HAP-1 (cell line): ENCODE results near the gene SLC9A7.
A peak's percentile ranks its signal among the peaks of the same experiment; 100 is the strongest.

ENCODE experiments used
- DNase-seq, 2 experiments: peaks; one replicate each; pipeline ENCODE4 v3.0.0-alpha.2; 2016 to 2020; ENCODE audit warnings: low spot score in 2 of 2
- H3K27me3 ChIP-seq: fragments of 250-450 bp; sonication (Bioruptor Pico); 2 replicates; pipeline ENCODE4 v1.5.1; 2020; ENCODE audit warnings: low read depth, mild to moderate bottlenecking, moderate library complexity
- H3K36me3 ChIP-seq: fragments of 250-450 bp; sonication (Bioruptor Pico); replicated peaks from 2 replicates; pipeline ENCODE4 v1.5.1; 2020; ENCODE audit warnings: mild to moderate bottlenecking
- H3K4me1 ChIP-seq: fragments of 250-450 bp; sonication (Bioruptor Pico); 2 replicates; pipeline ENCODE4 v1.5.1; 2020; ENCODE audit warnings: mild to moderate bottlenecking
- H3K4me3 ChIP-seq: fragments of 250-450 bp; sonication (Bioruptor Pico); 2 replicates; pipeline ENCODE4 v1.5.1; 2020; ENCODE audit warnings: mild to moderate bottlenecking, moderate library complexity
- H3K9me3 ChIP-seq: fragments of 250-450 bp; sonication (Bioruptor Pico); 2 replicates; pipeline ENCODE4 v1.5.1; 2020; ENCODE audit warnings: mild to moderate bottlenecking, moderate library complexity
- in situ Hi-C: fragments of 300-500 bp; cut with MboI; formaldehyde crosslinking; loops from 3 replicates; pipeline ENCODE4 v1.14.3; 2020; ENCODE audit warnings: low sequenced_read_pairs, inconsistent platforms, mixed read lengths

Gene SLC9A7

DNA sequence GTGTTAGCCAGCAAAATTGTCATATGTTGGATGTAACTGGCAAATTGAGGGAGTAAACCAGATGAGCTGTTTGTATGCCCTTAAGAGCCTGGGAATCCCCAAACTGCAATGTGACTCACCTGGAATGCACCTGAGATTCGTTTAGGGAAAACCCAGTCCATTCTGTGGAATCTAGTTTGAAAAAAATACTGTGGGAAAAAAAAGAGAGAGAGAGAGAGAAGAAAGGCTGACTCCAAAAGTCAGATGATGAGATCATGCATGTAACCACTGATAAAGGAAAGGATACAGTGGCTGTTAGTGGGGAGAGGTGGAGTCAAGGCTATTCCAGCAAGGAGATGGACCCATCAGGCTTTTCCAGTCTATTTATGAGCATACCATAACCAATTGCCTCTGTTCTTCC, 48.5 kb downstream of the SLC9A7 start:
- peaks cover 3% of the 10 kb centered on the region; the same call in 1 of the 2 replicates for H3K4me1 ChIP-seq
- H3K9me3 ChIP-seq: no peaks in the 10 kb centered on the region
- H3K36me3 ChIP-seq: no peaks in the 10 kb centered on the region
- in situ Hi-C loops: no loop called here
- no peaks in the 10 kb centered on the region for H3K27me3 ChIP-seq
- no peak overlapping the region for H3K4me3 ChIP-seq
- DNase-seq: no peak

DNA sequence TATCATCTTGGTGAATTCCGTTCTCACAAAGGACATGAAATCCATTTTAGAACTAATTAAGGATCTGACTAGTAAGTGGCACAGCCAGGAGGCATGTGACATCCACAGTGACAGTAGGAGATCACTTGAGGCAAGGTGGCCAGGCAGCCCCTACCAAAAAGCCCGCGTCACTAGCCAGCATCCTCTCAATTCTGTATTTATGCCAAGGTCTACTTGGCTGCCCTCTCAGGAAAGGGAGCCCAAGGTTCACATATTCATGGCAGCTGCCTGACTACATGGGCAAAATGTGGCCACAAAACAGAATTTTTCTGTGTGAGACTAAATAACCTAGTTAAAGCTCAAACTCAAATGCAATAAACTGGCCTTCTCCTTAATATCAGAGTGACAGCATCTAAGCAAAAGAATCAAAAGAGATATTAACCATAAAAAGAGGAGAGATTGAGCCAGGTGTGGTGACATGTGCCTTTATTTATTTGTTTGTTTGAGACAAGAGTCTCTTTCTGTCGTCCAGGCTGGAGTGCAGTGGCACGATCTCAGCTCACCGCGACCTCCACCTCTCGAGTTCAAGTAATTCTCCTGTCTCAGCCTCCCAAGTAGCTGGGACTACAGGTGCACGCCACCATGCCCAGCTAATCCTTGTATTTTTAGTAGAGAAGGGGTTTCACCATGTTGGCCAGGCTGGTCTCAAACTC, 51.5 kb downstream of the SLC9A7 start:
- Histone ChIP-seq H3K4me3 (no peak overlapping the region), H3K36me3 (no peaks in the 10 kb centered on the region), H3K4me1 (0 out of 2 replicates have a peak, but pooled peaks cover 2% of the 10 kb centered on the region), H3K9me3 (no peaks in the 10 kb centered on the region), H3K27me3 (no peaks in the 10 kb centered on the region)
- DNase-seq: no peak
- in situ Hi-C loops: no loop called here

DNA sequence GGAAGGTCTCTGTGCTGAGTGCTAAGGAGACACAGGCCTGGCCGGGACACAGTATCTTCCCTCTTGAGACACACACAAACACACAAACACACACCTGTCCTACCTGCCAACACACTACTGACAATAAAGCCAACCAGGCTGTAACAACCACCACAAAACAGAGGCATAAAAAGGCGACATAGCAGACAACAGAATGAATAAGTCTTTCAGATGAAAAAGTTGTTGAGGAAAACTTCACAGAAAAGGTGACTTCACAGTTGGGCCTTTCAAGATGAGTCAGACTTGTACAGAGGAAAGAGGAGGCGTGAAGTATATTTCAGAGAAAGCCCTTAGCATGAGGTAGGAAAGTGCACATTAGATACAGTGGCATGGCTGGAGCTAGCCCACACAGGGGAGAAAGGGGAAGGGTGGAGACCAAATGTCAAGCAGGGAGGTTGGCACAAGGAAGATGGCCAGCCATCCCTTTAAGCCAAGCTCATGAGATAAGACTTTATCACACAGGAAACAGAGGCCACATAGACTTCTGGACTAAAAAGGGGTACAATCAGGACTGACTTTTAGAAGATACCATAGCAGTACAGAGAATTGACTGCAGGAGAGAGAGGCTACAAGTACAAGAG, 54.0 kb downstream of the SLC9A7 start:
- Histone ChIP-seq H3K27me3 (no peaks in the 10 kb centered on the region), H3K9me3 (no peaks in the 10 kb centered on the region), H3K36me3 (no peaks in the 10 kb centered on the region), H3K4me3 (no peak overlapping the region), H3K4me1 (0 out of 2 replicates have a peak, but pooled peaks cover 2% of the 10 kb centered on the region)
- DNase-seq: no peak
- in situ Hi-C loops: no loop called here

DNA sequence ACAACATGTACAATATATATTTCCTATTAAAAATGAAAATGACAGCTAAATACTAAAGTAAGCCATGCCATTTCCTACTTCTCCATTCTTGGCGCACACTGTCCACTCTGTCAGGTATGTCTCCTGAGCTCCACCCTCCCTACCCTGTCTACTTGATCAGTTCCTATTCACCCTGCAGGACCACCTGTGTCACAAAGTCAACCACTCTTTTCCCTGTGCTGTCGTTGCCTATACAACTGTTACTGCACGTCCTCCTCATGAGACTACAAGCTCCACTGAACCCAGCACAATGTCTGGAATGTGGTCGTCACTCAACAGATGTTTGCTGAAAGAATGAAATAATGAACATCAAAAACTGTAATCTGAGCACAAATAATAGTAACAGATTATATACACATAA, 54.9 kb downstream of the SLC9A7 start:
- Histone ChIP-seq H3K9me3 (no peaks in the 10 kb centered on the region), H3K36me3 (no peaks in the 10 kb centered on the region), H3K4me1 (0 out of 2 replicates have a peak, but pooled peaks cover 2% of the 10 kb centered on the region), H3K4me3 (no peak overlapping the region), H3K27me3 (no peaks in the 10 kb centered on the region)
- in situ Hi-C loops: no loop called here
- DNase-seq: no peak

DNA sequence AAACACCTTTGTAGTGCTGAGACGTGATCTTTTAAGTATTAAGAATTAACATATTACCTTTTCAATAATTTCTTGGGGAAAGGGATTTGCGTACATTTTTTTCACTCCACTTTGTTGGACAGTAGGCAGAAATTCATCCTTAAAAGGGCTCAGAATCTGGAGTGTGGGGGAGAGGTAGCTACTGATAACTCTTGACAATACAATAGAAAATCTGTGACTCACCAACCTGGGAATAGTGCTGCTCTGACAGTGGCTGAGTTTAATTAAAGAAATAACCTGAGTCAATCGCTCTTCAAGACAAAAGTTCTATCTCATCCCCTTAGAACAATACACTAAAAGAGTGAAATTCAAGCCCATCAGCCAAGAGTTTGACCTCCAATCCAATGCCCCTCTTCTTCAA, 60.2 kb downstream of the SLC9A7 start:
- H3K9me3 ChIP-seq: no peaks in the 10 kb centered on the region
- DNase-seq: no peak
- H3K36me3 ChIP-seq: no peaks in the 10 kb centered on the region
- H3K4me3 ChIP-seq: no peak overlapping the region
- in situ Hi-C loops: no loop called here
- H3K27me3 ChIP-seq: no peaks in the 10 kb centered on the region
- no peaks in the 10 kb centered on the region for H3K4me1 ChIP-seq

DNA sequence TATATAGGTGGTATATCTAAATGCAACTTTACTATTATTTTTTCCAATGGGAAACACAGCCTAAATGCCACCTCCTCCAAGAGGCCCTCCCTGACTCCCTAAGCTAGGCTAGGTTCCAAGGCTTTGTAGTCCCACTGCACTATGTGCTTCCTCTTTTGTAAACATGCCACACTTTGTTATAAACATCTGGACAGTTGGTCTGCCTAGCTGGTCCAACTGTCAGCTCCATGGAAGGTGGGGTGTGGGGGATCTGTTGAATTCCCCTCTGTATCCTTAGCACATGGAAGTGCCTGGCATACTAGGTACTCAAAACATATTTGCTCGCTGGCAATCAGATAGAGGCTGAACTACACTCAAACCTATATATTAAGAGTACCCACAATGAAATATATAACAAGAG, 63.4 kb downstream of the SLC9A7 start:
- no peak for DNase-seq
- Histone ChIP-seq H3K36me3 (no peaks in the 10 kb centered on the region), H3K4me3 (no peak overlapping the region), H3K27me3 (no peaks in the 10 kb centered on the region), H3K4me1 (no peaks in the 10 kb centered on the region; the same call in 1 of the 2 replicates), H3K9me3 (no peaks in the 10 kb centered on the region)
- in situ Hi-C loops: no loop called here

DNA sequence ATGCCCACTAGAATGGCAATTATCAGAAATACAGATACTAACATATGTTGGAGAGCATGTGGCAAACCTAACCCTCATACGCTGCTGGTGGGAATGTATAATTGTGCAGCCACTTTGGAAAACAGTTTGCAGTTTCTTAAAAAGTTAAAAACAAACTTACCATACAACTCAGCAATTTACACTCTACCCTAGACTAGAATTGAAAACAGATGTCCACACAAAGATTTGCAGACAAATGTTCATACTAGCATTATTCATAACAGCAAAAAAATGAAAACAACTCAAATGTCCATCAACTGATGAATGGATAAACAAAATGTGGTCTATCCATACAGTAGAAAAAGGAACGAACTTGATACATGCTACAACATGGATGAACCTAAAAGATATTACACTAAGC, 64.4 kb downstream of the SLC9A7 start:
- H3K36me3 ChIP-seq: no peaks in the 10 kb centered on the region
- no peaks in the 10 kb centered on the region; the same call in 1 of the 2 replicates for H3K4me1 ChIP-seq
- H3K4me3 ChIP-seq: no peak overlapping the region
- no peaks in the 10 kb centered on the region for H3K9me3 ChIP-seq
- in situ Hi-C loops: no loop called here
- DNase-seq: no peak
- no peaks in the 10 kb centered on the region for H3K27me3 ChIP-seq

DNA sequence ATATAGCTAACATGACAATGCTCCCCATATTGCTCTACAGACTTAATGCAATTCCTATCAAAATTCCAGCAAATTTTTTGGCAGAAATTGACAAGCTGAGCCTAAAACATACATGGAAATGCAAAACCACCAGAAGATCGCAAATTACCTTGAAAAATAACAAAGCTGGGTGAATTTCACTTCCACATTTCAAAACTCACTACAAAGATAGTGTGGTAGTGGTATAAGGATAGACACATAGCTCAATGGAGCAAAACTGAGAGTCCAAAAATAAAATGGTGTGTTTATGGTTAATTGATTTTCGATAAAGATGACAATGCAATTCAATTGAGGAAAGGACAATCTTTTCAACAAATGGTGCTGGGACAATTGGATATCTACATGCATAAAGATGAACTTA, 65.8 kb downstream of the SLC9A7 start:
- H3K4me3 ChIP-seq: no peak overlapping the region
- no peaks in the 10 kb centered on the region for H3K9me3 ChIP-seq
- no peak for DNase-seq
- no peaks in the 10 kb centered on the region for H3K27me3 ChIP-seq
- in situ Hi-C loops: no loop called here
- no peaks in the 10 kb centered on the region for H3K36me3 ChIP-seq
- H3K4me1 ChIP-seq: no peaks in the 10 kb centered on the region; the same call in 1 of the 2 replicates

DNA sequence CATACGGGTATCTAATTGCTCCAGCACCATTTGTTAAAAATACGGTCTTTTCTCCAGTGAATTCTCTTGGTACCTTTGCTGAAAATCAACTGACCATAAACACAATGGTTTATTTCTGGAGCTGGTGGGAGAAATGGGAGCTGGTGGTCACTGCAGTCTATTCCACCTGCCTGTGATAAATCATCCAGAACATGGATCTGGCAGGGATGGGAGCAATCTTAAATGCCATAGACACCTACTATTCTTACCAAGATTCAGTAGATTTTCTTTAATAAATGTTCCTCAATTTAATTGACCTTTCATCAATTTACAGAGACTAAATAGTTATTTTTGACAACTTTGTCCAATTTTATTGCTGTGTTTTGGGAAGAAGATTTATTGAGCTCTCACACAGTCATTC, 68.1 kb downstream of the SLC9A7 start:
- Histone ChIP-seq H3K9me3 (no peaks in the 10 kb centered on the region), H3K36me3 (no peaks in the 10 kb centered on the region; the same call in 1 of the 2 replicates), H3K4me1 (no peaks in the 10 kb centered on the region; the same call in 1 of the 2 replicates), H3K4me3 (no peak overlapping the region), H3K27me3 (no peaks in the 10 kb centered on the region)
- in situ Hi-C loops: no loop called here
- no peak for DNase-seq

DNA sequence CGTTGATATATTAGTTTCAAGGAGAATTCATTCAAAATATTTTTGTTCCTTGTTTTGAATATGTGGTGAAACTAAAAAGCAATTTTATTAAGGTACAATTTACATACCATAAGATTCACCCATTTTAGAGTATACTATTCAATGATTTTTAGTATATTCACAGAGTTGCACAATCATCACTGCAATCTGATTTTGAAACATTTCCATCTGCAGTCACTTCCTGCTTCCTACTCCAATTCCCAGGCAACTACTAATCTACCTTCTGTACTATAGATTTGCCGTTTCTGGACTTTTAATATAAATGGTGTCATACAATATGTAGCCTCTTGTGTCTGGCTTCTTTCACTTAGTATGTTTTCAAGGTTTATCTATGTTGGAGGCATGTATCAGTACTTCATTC, 71.3 kb downstream of the SLC9A7 start:
- Histone ChIP-seq H3K4me1 (no peaks in the 10 kb centered on the region; the same call in 1 of the 2 replicates), H3K4me3 (no peak overlapping the region), H3K9me3 (no peaks in the 10 kb centered on the region), H3K36me3 (no peaks in the 10 kb centered on the region; the same call in 1 of the 2 replicates), H3K27me3 (no peaks in the 10 kb centered on the region)
- in situ Hi-C loops: loop anchor here (10.0 kb wide), 1 partner anchor 133 kb away; no protein-coding TSS in a partner anchor
- DNase-seq: no peak

DNA sequence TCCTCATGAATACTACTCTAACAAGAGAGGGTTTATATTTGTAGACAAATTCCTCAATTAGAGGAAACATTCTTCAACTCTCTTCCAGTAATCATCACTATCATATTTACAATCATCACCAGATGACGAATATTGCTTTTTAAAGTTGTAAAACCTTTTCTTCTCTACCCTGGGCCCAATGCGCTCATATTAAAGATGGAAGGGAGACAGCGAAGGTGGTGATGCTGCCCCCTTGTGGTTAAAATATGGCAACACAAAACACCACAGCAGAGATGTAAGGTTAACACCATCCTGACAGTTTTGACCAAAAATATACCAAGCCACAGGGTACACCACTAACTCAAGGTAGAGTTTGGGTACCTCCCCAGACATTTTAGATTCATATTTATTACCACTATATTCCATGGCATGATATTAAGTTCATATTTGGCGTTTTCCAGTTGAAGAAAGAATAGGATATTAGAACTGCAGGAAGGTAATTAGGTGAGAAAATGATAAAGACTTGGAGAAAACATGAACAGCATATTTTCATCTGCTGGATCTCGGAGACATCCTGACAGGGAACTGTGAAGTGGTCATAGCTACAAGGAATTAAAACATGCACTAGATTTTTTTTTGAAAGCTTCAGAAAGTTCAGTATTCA, 72.8 kb downstream of the SLC9A7 start:
- H3K27me3 ChIP-seq: no peaks in the 10 kb centered on the region
- no peaks in the 10 kb centered on the region for H3K4me1 ChIP-seq
- no peaks in the 10 kb centered on the region; the same call in 1 of the 2 replicates for H3K36me3 ChIP-seq
- H3K9me3 ChIP-seq: no peaks in the 10 kb centered on the region
- DNase-seq: peak; percentile 23 to 67
- no peak overlapping the region for H3K4me3 ChIP-seq
- in situ Hi-C loops: loop anchor here (10.0 kb wide), 1 partner anchor 131 kb away; no protein-coding TSS in a partner anchor

DNA sequence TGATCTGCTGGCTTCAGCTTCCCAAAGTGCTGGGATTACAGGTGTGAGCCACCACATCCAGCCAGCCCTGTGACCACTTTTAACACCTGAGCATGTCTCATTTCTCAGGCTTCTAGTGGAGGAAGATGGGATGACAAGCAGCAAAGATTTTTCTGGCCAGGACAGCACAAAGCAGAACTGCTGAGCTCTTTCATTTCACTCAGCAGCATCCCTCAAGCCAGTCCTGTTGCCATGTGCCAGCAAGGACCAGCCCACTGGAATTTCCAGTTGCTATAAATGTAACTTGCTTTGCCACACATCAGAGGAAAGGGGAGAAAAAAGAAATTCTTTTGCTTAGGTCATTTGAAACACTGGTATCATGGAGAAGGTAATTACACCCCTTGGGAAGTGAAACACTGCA, 75.9 kb downstream of the SLC9A7 start:
- Histone ChIP-seq H3K9me3 (no peaks in the 10 kb centered on the region), H3K36me3 (no peaks in the 10 kb centered on the region; the same call in none of the 2 replicates), H3K4me3 (no peak overlapping the region), H3K4me1 (no peaks in the 10 kb centered on the region), H3K27me3 (no peaks in the 10 kb centered on the region)
- peak in 1 of 2 experiments; percentile 10 for DNase-seq
- in situ Hi-C loops: loop anchor here (10.0 kb wide), 1 partner anchor 128 kb away; no protein-coding TSS in a partner anchor

DNA sequence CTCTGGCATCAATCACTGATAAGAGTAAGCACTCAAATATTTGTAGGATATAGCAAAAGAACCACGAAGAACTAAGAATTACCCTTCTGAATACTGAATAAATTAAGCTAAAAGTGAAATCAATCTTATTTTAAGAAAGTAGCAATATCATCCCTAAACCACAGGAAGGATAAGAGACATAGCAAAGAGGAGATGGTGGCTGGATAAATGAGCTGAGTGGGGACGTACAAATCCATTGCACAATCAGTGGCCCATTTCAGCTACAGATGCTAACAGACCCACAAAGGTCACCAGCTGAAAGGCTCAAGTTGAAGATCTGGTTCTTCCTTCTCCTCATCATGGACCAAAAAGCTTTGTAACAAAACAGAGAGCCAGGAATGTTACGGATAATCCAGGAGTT, 77.1 kb downstream of the SLC9A7 start:
- no peak for DNase-seq
- in situ Hi-C loops: loop anchor here (10.0 kb wide), 1 partner anchor 127 kb away; no protein-coding TSS in a partner anchor
- Histone ChIP-seq H3K9me3 (no peaks in the 10 kb centered on the region), H3K4me1 (no peaks in the 10 kb centered on the region), H3K27me3 (no peaks in the 10 kb centered on the region), H3K36me3 (no peaks in the 10 kb centered on the region; the same call in none of the 2 replicates), H3K4me3 (no peak overlapping the region)

DNA sequence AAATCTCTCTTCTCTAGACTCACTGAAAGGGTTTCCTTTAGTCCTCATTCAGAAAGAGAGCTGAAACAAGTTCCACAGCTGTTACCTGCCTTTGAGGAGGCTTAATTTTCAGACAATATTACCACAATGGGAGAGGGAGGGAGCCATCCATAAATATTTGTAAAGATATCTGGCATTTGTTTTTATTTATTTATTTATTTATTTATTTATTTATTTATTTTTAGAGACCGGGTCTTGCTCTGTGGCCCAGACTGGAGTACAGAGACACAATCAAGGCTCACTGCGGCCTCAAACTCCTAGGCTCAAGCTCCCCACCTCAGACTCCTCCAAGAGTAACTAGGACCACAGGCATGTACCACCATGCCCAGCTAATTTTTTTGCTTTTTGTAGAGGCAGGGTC, 80.7 kb downstream of the SLC9A7 start:
- H3K4me3 ChIP-seq: no peak overlapping the region
- in situ Hi-C loops: no loop called here
- no peaks in the 10 kb centered on the region; the same call in 1 of the 2 replicates for H3K36me3 ChIP-seq
- no peaks in the 10 kb centered on the region for H3K27me3 ChIP-seq
- H3K4me1 ChIP-seq: no peaks in the 10 kb centered on the region
- DNase-seq: no peak
- H3K9me3 ChIP-seq: no peaks in the 10 kb centered on the region
